ENCODE measurements around the gene RNMT.
A peak's percentile ranks its signal among the peaks of the same experiment; 100 is the strongest.

RNMT gene

GRCh38 chr18:13796515-13796914, 70.0 kb downstream of the RNMT start:
- Histone ChIP-seq H3K4me3 (ENCODE audit: low read depth, low read length) (no peak overlapping the region), H3K36me3 (ENCODE audit: control insufficient read depth, insufficient read depth, low read length) (no peaks in the 10 kb centered on the region), H3K27me3 (ENCODE audit: control insufficient read depth, insufficient read depth, low read length) (peaks cover 11% of the 10 kb centered on the region), H3K9me3 (ENCODE audit: control insufficient read depth, insufficient read depth, low read length) (no peaks in the 10 kb centered on the region), H3K27ac (ENCODE audit: low read depth, low read length) (no peak overlapping the region), H3K9ac (ENCODE audit: low read depth, low read length) (no peak overlapping the region), H3K4me1 (ENCODE audit: control insufficient read depth, insufficient read depth, low read length) (peaks cover 16% of the 10 kb centered on the region)

- peaks cover 16% of the 10 kb centered on the region for H3K4me1 ChIP-seq (ENCODE audit: control insufficient read depth, insufficient read depth, low read length)
- H3K27me3 ChIP-seq (ENCODE audit: control insufficient read depth, insufficient read depth, low read length): peaks cover 14% of the 10 kb centered on the region
- H3K27ac ChIP-seq (ENCODE audit: low read depth, low read length): no peak overlapping the region
- H3K9me3 ChIP-seq (ENCODE audit: control insufficient read depth, insufficient read depth, low read length): no peaks in the 10 kb centered on the region
- H3K9ac ChIP-seq (ENCODE audit: low read depth, low read length): no peak overlapping the region
- no peaks in the 10 kb centered on the region for H3K36me3 ChIP-seq (ENCODE audit: control insufficient read depth, insufficient read depth, low read length)
- H3K4me3 ChIP-seq (ENCODE audit: low read depth, low read length): no peak overlapping the region
Measured at GRCh38 chr18:13797157-13797611, 70.7 kb downstream of the RNMT start.

- Histone ChIP-seq H3K4me1 (ENCODE audit: control insufficient read depth, insufficient read depth, low read length) (peaks cover 16% of the 10 kb centered on the region), H3K9ac (ENCODE audit: low read depth, low read length) (no peak overlapping the region), H3K27ac (ENCODE audit: low read depth, low read length) (no peak overlapping the region), H3K9me3 (ENCODE audit: control insufficient read depth, insufficient read depth, low read length) (no peaks in the 10 kb centered on the region), H3K4me3 (ENCODE audit: low read depth, low read length) (no peak overlapping the region), H3K36me3 (ENCODE audit: control insufficient read depth, insufficient read depth, low read length) (no peaks in the 10 kb centered on the region), H3K27me3 (ENCODE audit: control insufficient read depth, insufficient read depth, low read length) (peaks cover 14% of the 10 kb centered on the region)
Measured at GRCh38 chr18:13799396-13799795, 72.9 kb downstream of the RNMT start.

GRCh38 chr18:13800505-13801259, 74.2 kb downstream of the RNMT start:
- Histone ChIP-seq H3K27ac (ENCODE audit: low read depth, low read length) (no peak overlapping the region), H3K4me3 (ENCODE audit: low read depth, low read length) (peak overlapping the region; percentile 63), H3K36me3 (ENCODE audit: control insufficient read depth, insufficient read depth, low read length) (no peaks in the 10 kb centered on the region), H3K27me3 (ENCODE audit: control insufficient read depth, insufficient read depth, low read length) (peaks cover 14% of the 10 kb centered on the region), H3K9me3 (ENCODE audit: control insufficient read depth, insufficient read depth, low read length) (no peaks in the 10 kb centered on the region), H3K4me1 (ENCODE audit: control insufficient read depth, insufficient read depth, low read length) (peaks cover 16% of the 10 kb centered on the region), H3K9ac (ENCODE audit: low read depth, low read length) (no peak overlapping the region)

GRCh38 chr18:13801260-13801601, 74.8 kb downstream of the RNMT start:
- H3K36me3 ChIP-seq (ENCODE audit: control insufficient read depth, insufficient read depth, low read length): no peaks in the 10 kb centered on the region
- peak overlapping the region; percentile 63 for H3K4me3 ChIP-seq (ENCODE audit: low read depth, low read length)
- peaks cover 14% of the 10 kb centered on the region for H3K27me3 ChIP-seq (ENCODE audit: control insufficient read depth, insufficient read depth, low read length)
- H3K4me1 ChIP-seq (ENCODE audit: control insufficient read depth, insufficient read depth, low read length): peaks cover 16% of the 10 kb centered on the region
- H3K9ac ChIP-seq (ENCODE audit: low read depth, low read length): no peak overlapping the region
- H3K9me3 ChIP-seq (ENCODE audit: control insufficient read depth, insufficient read depth, low read length): no peaks in the 10 kb centered on the region
- no peak overlapping the region for H3K27ac ChIP-seq (ENCODE audit: low read depth, low read length)

- Histone ChIP-seq H3K9me3 (ENCODE audit: control insufficient read depth, insufficient read depth, low read length) (no peaks in the 10 kb centered on the region), H3K4me3 (ENCODE audit: low read depth, low read length) (no peak overlapping the region), H3K4me1 (ENCODE audit: control insufficient read depth, insufficient read depth, low read length) (peaks cover 31% of the 10 kb centered on the region), H3K36me3 (ENCODE audit: control insufficient read depth, insufficient read depth, low read length) (no peaks in the 10 kb centered on the region), H3K27ac (ENCODE audit: low read depth, low read length) (no peak overlapping the region), H3K27me3 (ENCODE audit: control insufficient read depth, insufficient read depth, low read length) (peaks cover 14% of the 10 kb centered on the region), H3K9ac (ENCODE audit: low read depth, low read length) (no peak overlapping the region)
Measured at GRCh38 chr18:13804305-13804704, 77.8 kb downstream of the RNMT start.

- H3K4me1 ChIP-seq (ENCODE audit: control insufficient read depth, insufficient read depth, low read length): peaks cover 46% of the 10 kb centered on the region
- H3K36me3 ChIP-seq (ENCODE audit: control insufficient read depth, insufficient read depth, low read length): no peaks in the 10 kb centered on the region
- H3K9ac ChIP-seq (ENCODE audit: low read depth, low read length): peak overlapping the region; percentile 43
- peak overlapping the region; percentile 79 for H3K27ac ChIP-seq (ENCODE audit: low read depth, low read length)
- no peaks in the 10 kb centered on the region for H3K27me3 ChIP-seq (ENCODE audit: control insufficient read depth, insufficient read depth, low read length)
- no peaks in the 10 kb centered on the region for H3K9me3 ChIP-seq (ENCODE audit: control insufficient read depth, insufficient read depth, low read length)
- H3K4me3 ChIP-seq (ENCODE audit: low read depth, low read length): no peak overlapping the region; the same call in 1 of the 2 replicates
Measured at GRCh38 chr18:13808294-13809042, 82.0 kb downstream of the RNMT start.

GRCh38 chr18:13809043-13809430, 82.6 kb downstream of the RNMT start:
- Histone ChIP-seq H3K27me3 (ENCODE audit: control insufficient read depth, insufficient read depth, low read length) (no peaks in the 10 kb centered on the region), H3K9me3 (ENCODE audit: control insufficient read depth, insufficient read depth, low read length) (no peaks in the 10 kb centered on the region), H3K9ac (ENCODE audit: low read depth, low read length) (peak overlapping the region; percentile 43), H3K4me3 (ENCODE audit: low read depth, low read length) (0 out of 2 replicates have a peak overlapping the region, but pooled peaks have one; percentile 41), H3K27ac (ENCODE audit: low read depth, low read length) (peak overlapping the region; percentile 79), H3K4me1 (ENCODE audit: control insufficient read depth, insufficient read depth, low read length) (peaks cover 47% of the 10 kb centered on the region), H3K36me3 (ENCODE audit: control insufficient read depth, insufficient read depth, low read length) (no peaks in the 10 kb centered on the region)

- Histone ChIP-seq H3K4me1 (ENCODE audit: control insufficient read depth, insufficient read depth, low read length) (peaks cover 47% of the 10 kb centered on the region), H3K36me3 (ENCODE audit: control insufficient read depth, insufficient read depth, low read length) (no peaks in the 10 kb centered on the region), H3K9me3 (ENCODE audit: control insufficient read depth, insufficient read depth, low read length) (no peaks in the 10 kb centered on the region), H3K9ac (ENCODE audit: low read depth, low read length) (0 out of 2 replicates have a peak overlapping the region, but pooled peaks have one; percentile 43), H3K4me3 (ENCODE audit: low read depth, low read length) (peak overlapping the region; percentile 41; the same call in 1 of the 2 replicates), H3K27me3 (ENCODE audit: control insufficient read depth, insufficient read depth, low read length) (no peaks in the 10 kb centered on the region), H3K27ac (ENCODE audit: low read depth, low read length) (peak overlapping the region; percentile 79)
Measured at GRCh38 chr18:13809531-13810255, 83.2 kb downstream of the RNMT start.

GRCh38 chr18:13810950-13811485, 84.5 kb downstream of the RNMT start:
- H3K27me3 ChIP-seq (ENCODE audit: control insufficient read depth, insufficient read depth, low read length): no peaks in the 10 kb centered on the region
- no peak overlapping the region for H3K4me3 ChIP-seq (ENCODE audit: low read depth, low read length)
- peaks cover 47% of the 10 kb centered on the region for H3K4me1 ChIP-seq (ENCODE audit: control insufficient read depth, insufficient read depth, low read length)
- H3K9ac ChIP-seq (ENCODE audit: low read depth, low read length): peak overlapping the region; percentile 9; the same call in 1 of the 2 replicates
- H3K27ac ChIP-seq (ENCODE audit: low read depth, low read length): peak overlapping the region; percentile 14
- H3K9me3 ChIP-seq (ENCODE audit: control insufficient read depth, insufficient read depth, low read length): no peaks in the 10 kb centered on the region
- H3K36me3 ChIP-seq (ENCODE audit: control insufficient read depth, insufficient read depth, low read length): no peaks in the 10 kb centered on the region

Data from HUES48 (cell line).